Activated CD4-positive, alpha-beta T cell treated with anti-CD3 and anti-CD28 coated beads, Interleukin-2, amount 50 U/mL, for 24 hours (primary cell): Measurements from ENCODE around the gene PCDHGB2.
"Not testable (repeated sequence)": the region's sequence is repeated elsewhere in the genome, so short reads cannot be mapped to it uniquely, and the experiment has no call there.

Source experiments
- DNase-seq, 2 donors: peaks; one replicate each; pipeline ENCODE4 v3.0.0-alpha.2; 2020; ENCODE audit warnings: low read depth in 1 of 2, low spot score in 1 of 2

The PCDHGB2 gene

GRCh38 chr5:141384471-141385267 lies 24.9 kb downstream of the PCDHGB2 start:
- no peak for DNase-seq

DNA sequence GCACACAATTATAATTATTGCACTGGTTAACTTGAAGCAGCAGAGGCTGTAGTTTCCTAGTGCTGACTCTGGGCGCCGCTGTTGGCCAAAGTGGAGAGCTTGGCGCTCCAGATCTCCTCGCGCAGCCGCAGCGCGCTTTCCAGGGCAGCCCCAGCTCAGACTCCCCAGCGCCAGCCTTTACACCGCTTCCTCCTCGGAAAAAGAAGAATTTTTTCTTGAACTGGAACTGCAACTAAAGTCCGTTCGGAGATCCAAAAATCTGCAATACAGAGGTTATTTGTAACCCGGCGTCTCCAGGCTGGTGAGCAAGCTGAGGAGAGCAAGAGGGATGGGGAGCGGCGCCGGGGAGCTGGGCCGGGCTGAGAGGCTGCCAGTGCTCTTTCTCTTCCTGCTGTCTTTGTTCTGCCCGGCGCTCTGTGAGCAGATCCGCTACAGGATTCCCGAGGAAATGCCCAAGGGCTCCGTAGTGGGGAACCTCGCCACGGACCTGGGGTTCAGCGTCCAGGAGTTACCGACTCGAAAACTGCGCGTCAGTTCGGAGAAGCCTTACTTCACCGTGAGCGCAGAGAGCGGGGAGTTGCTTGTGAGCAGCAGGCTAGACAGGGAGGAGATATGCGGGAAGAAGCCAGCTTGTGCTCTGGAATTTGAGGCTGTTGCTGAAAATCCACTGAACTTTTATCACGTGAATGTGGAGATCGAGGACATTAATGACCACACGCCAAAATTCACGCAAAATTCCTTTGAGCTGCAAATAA lies 27.9 kb downstream of the PCDHGB2 start, which contains the start of gene PCDHGB4:
Gene PCDHGB4 (plus strand): TSS at position 142 of the 755 bp plus-strand sequence. CDS start 187 bp downstream, at position 329.
- not testable (repeated sequence) for DNase-seq

GRCh38 chr5:141388661-141389060 lies 28.9 kb downstream of the PCDHGB2 start:
- DNase-seq: no peak

DNA sequence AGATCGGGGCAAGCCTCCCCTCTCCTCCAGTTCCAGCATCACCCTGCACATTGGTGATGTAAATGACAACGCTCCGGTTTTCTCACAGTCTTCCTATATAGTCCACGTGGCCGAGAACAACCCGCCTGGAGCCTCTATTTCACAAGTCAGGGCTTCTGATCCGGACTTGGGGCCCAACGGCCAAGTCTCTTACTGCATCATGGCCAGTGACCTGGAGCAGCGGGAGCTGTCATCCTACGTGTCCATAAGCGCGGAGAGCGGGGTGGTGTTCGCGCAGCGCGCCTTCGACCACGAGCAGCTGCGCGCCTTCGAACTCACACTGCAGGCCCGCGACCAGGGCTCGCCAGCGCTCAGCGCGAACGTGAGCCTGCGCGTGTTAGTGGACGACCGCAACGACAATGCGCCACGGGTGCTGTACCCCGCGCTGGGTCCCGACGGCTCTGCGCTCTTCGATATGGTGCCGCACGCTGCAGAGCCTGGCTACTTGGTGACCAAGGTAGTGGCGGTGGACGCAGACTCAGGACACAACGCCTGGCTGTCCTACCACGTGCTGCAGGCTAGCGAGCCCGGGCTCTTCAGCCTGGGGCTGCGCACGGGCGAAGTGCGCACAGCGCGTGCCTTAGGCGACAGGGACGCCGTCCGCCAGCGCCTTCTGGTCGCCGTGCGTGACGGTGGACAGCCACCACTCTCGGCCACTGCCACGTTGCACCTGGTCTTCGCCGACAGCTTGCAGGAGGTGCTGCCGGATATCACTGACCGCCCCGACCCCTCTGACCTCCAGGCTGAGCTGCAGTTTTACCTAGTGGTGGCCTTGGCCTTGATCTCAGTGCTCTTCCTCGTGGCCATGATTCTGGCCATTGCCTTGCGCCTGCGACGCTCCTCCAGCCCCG lies 29.6 kb downstream of the PCDHGB2 start:
- no peak for DNase-seq

DNA sequence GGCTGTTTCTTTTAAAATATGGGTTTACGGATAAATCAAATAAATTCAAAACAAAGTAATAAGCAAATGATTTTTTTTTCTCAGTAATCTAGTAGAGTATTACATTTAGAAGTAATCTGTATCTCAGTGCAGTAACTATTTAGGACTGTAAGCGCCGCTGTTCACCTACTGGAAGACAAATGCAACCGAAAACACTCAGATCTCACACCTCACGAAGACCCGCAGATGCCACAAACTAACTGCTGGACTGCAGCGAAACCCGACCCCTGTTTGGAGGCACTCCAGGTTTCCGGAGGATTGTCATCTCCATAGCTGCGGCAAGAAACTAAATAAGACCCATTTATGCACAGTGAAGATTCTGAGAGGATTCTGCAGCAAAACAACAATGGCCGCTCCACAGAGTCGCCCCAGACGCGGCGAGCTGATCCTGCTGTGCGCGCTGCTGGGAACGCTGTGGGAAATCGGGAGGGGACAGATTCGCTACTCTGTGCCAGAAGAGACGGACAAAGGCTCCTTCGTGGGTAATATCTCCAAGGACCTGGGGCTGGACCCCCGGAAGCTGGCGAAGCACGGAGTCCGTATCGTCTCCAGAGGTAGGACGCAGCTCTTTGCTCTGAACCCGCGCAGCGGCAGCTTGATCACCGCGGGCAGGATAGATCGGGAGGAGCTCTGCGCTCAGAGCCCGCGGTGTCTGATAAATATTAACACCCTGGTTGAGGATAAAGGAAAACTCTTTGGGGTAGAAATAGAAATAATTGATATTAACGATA lies 32.8 kb downstream of the PCDHGB2 start, which contains the start of gene PCDHGA8:
Gene PCDHGA8 (plus strand): TSS at position 205 of the 770 bp plus-strand sequence. CDS start 181 bp downstream, at position 386.
- DNase-seq: no peak

DNA sequence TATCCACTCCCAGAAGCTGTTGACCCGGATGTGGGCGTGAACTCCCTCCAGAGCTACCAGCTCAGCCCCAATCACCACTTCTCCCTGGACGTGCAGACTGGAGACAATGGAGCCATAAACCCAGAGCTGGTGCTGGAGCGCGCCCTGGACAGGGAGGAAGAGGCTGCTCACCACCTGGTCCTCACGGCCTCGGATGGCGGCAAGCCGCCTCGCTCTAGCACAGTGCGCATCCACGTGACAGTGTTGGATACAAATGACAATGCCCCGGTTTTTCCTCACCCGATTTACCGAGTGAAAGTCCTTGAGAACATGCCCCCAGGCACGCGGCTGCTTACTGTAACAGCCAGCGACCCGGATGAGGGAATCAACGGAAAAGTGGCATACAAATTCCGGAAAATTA lies 33.5 kb downstream of the PCDHGB2 start:
- DNase-seq: no peak

- not testable (repeated sequence) for DNase-seq
These were observed 34.8 kb downstream of the PCDHGB2 start for GRCh38 chr5:141394401-141395187.

DNA sequence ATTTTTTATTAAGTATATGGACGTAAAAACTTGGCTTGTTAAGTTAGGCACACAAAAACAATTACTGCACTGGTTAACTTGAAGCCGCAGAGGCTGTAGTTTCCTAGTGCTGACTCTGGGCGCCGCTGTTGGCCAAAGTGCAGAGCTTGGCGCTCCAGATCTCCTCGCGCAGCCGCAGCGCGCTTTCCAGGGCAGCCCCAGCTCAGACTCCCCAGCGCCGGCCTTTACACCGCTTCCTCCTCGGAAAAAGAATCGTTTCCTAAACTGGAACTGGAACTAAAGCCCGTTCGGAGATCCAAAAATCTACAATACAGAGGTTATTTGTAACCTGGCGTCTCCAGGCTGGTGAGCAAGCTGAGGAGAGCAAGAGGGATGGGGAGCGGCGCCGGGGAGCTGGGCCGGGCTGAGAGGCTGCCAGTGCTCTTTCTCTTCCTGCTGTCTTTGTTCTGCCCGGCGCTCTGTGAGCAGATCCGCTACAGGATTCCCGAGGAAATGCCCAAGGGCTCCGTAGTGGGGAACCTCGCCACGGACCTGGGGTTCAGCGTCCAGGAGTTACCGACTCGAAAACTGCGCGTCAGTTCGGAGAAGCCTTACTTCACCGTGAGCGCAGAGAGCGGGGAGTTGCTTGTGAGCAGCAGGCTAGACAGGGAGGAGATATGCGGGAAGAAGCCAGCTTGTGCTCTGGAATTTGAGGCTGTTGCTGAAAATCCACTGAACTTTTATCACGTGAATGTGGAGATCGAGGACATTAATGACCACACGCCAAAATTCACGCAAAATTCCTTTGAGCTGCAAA lies 38.2 kb downstream of the PCDHGB2 start, which contains the start of gene PCDHGB5:
Gene PCDHGB5 (plus strand): TSS at position 192 of the 796 bp plus-strand sequence. CDS start 181 bp downstream, at position 373.
- DNase-seq: not testable (repeated sequence)

DNA sequence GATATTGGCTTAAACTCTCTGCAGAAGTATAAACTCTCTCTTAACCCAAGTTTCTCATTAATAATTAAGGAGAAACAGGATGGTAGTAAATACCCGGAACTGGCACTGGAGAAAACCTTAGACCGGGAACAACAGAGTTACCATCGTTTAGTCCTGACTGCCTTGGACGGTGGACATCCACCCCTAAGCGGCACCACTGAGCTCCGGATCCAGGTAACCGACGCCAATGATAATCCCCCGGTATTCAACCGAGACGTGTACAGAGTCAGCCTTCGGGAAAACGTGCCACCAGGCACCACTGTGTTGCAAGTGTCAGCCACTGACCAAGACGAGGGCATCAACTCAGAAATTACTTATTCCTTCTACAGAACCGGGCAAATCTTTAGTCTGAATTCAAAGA lies 38.8 kb downstream of the PCDHGB2 start:
- no peak for DNase-seq

DNA sequence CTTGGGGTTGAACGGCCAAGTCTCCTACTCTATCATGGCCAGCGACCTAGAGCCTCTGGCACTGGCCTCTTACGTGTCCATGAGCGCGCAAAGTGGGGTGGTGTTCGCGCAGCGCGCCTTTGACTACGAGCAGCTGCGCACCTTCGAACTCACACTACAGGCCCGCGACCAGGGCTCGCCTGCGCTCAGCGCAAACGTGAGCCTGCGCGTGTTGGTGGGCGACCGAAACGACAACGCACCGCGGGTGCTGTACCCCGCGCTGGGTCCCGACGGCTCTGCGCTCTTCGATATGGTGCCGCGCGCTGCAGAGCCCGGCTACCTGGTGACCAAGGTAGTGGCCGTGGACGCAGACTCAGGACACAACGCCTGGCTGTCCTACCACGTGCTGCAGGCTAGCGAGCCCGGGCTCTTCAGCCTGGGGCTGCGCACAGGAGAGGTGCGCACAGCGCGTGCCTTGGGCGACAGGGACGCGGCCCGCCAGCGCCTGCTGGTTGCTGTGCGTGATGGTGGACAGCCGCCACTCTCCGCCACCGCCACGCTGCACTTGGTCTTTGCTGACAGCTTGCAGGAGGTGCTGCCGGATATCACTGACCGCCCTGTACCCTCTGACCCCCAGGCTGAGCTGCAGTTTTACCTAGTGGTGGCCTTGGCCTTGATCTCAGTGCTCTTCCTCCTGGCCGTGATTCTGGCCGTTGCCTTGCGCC lies 39.9 kb downstream of the PCDHGB2 start:
- no peak for DNase-seq

DNA sequence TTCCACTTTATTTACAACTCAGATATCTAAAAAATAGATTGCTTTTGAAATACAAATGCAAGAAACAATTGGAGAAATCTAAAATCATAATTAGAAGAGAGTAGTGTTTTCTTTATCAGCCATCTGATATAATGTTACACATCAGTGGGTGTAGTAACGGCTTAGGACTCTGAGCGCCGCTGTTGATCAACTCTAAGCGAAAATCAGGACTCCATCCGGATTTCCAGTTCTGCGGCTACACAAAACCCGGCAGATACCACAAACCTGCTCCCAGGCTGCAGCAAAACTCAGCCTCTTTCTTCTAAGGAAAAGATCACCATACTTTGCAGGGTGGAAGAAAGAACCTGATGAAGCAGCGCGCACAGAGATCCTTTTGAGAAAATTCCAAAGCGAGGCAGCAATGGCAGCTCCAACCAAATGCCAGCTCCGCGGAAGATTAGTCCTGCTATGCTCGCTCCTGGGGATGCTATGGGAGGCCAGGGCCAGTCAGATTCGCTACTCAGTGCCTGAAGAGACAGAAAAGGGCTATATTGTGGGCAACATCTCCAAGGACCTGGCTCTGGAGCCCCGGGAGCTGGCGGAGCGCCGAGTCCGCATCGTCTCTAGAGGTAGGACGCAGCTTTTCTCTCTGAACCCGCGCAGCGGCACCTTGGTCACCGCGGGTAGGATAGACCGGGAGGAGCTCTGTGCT lies 42.9 kb downstream of the PCDHGB2 start, which contains the start of gene PCDHGA9:
Gene PCDHGA9 (plus strand): TSS at position 226 of the 691 bp plus-strand sequence. CDS start 175 bp downstream, at position 401.
- DNase-seq: no peak

- no peak for DNase-seq
These were observed 43.6 kb downstream of the PCDHGB2 start for GRCh38 chr5:141403387-141403786.

GRCh38 chr5:141407790-141408505 lies 48.2 kb downstream of the PCDHGB2 start, which contains the start of gene PCDHGB6:
PCDHGB6 (plus strand) TSS chr5:141408021; CDS start chr5:141408203, 182 bp downstream.
- peak in 1 of 2 donors; percentile 24 for DNase-seq

DNA sequence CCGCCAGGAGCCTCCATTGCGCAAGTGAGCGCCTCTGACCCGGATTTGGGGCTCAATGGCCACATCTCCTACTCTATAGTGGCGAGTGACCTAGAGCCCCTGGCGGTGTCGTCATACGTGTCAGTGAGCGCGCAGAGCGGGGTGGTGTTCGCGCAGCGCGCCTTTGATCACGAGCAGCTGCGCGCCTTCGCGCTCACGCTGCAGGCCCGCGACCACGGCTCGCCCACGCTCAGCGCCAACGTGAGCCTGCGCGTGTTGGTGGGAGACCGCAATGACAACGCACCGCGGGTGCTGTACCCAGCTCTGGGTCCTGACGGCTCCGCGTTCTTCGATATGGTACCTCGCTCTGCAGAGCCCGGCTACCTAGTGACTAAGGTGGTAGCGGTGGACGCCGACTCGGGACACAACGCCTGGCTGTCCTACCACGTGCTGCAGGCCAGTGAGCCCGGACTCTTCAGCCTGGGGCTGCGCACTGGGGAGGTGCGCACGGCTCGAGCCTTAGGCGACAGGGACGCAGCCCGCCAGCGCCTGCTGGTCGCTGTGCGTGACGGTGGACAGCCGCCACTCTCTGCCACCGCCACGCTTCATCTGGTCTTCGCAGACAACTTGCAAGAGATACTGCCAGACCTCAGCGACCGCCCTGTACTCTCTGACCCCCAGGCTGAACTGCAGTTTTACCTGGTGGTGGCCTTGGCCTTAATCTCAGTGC lies 50.0 kb downstream of the PCDHGB2 start:
- DNase-seq: no peak

DNA sequence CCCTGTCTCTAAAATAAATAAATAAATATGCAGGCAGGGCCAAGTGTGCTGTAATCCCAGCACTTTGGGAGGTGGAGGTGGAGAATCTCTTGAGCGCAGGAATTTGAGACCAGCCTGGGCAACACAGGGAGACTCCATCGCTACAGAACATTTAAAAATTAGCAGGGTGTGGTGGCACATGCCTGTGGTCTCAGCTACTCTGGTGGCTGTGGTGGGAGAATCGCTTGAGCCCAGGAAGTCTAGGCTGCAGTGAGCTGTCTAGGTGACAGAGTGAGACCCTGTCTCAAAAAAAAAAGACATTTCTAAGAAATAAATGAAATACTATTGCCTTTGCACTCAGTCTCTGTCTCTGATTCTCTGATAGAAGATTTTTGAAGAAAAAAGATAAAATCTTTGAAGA lies 51.8 kb downstream of the PCDHGB2 start:
- no peak for DNase-seq
